GM23338 (cell line): ENCODE results near the gene LRRC73. TPM values are rescaled to one million over a fixed set of nuclear protein-coding genes. Genes with fewer than 3 reads are reported as not detected.

ENCODE experiments used
- ATAC-seq: fragments of 200-7000 bp; cut with Tn5 transposase; 3 replicates; pipeline ENCODE4 v1.9.1; 2020
- DNase-seq: peaks from one replicate; pipeline ENCODE4 v3.0.0-alpha.2; 2015; ENCODE audit warnings: low spot score
- H2AFZ ChIP-seq: fragments of 200-600 bp; sonication (generic); 2 replicates; pipeline ENCODE4 v1.8.0; 2016; ENCODE audit warnings: antibody characterized with exemption, mild to moderate bottlenecking, moderate library complexity
- H3F3A ChIP-seq: fragments of 200-600 bp; sonication (generic); replicated peaks from 2 replicates; pipeline ENCODE4 v1.8.0; 2017; ENCODE audit warnings: antibody characterized with exemption, mixed run types, low read depth
- H3K27ac ChIP-seq: fragments of 200-600 bp; sonication (generic); 2 replicates; pipeline ENCODE4 v1.6.1; 2016; ENCODE audit warnings: low read depth
- H3K27me3 ChIP-seq: fragments of 200-600 bp; sonication (generic); 2 replicates; pipeline ENCODE4 v1.8.0; 2016; ENCODE audit warnings: mild to moderate bottlenecking, mixed run types, moderate library complexity; ENCODE audit not compliant: insufficient read depth
- H3K36me3 ChIP-seq: fragments of 200-600 bp; sonication (generic); 2 replicates; pipeline ENCODE4 v1.8.0; 2016; ENCODE audit warnings: mild to moderate bottlenecking; ENCODE audit not compliant: insufficient read depth
- H3K4me1 ChIP-seq: fragments of 200-600 bp; sonication (generic); 2 replicates; pipeline ENCODE4 v1.8.0; 2016; ENCODE audit warnings: mild to moderate bottlenecking, moderate library complexity; ENCODE audit not compliant: insufficient read depth
- H3K4me2 ChIP-seq: fragments of 200-600 bp; sonication (generic); 2 replicates; pipeline ENCODE4 v1.7.1; 2017; ENCODE audit warnings: mixed run types
- H3K4me3 ChIP-seq: fragments of 200-600 bp; sonication (generic); 2 replicates; pipeline ENCODE4 v1.6.1; 2016; ENCODE audit warnings: mixed run types
- H3K79me2 ChIP-seq: fragments of 200-600 bp; sonication (generic); replicated peaks from 2 replicates; pipeline ENCODE4 v1.8.0; 2017; ENCODE audit warnings: mild to moderate bottlenecking; ENCODE audit not compliant: insufficient read depth
- H3K9me2 ChIP-seq: fragments of 200-600 bp; sonication (generic); 2 replicates; pipeline ENCODE4 v1.8.0; 2017; ENCODE audit not compliant: insufficient read depth
- H4K20me1 ChIP-seq: fragments of 200-600 bp; sonication (generic); replicated peaks from 2 replicates; pipeline ENCODE4 v1.8.0; 2017; ENCODE audit warnings: mild to moderate bottlenecking; ENCODE audit not compliant: insufficient read depth
- H3K27ac Mint-ChIP-seq: 2 replicates; pipeline ENCODE4 v1.8.0; 2020; ENCODE audit warnings: inconsistent platforms, mild to moderate bottlenecking, moderate library complexity, mixed read lengths
- H3K27me3 Mint-ChIP-seq: 3 replicates; pipeline ENCODE4 v1.8.0; 2022; ENCODE audit warnings: low read depth, mild to moderate bottlenecking, moderate library complexity, mixed read lengths, inconsistent platforms; ENCODE audit not compliant: insufficient read depth, poor library complexity
- H3K36me3 Mint-ChIP-seq: 3 replicates; pipeline ENCODE4 v1.8.0; 2021; ENCODE audit warnings: low read depth, mild to moderate bottlenecking, inconsistent platforms, moderate library complexity, mixed read lengths
- H3K4me1 Mint-ChIP-seq: 3 replicates; pipeline ENCODE4 v1.8.0; 2020; ENCODE audit warnings: mild to moderate bottlenecking, inconsistent platforms, mixed read lengths
- H3K4me3 Mint-ChIP-seq: 3 replicates; pipeline ENCODE4 v1.8.0; 2021; ENCODE audit warnings: moderate library complexity, mild to moderate bottlenecking, inconsistent platforms, mixed read lengths
- H3K9me3 Mint-ChIP-seq: 3 replicates; pipeline ENCODE4 v1.8.0; 2020; ENCODE audit warnings: moderate library complexity, mild to moderate bottlenecking, inconsistent platforms, mixed read lengths
- EZH2 ChIP-seq: fragments of 200-600 bp; sonication (generic); IDR thresholded peaks from one replicate; pipeline ENCODE4 v1.8.0; 2017; ENCODE audit warnings: antibody characterized with exemption, mild to moderate bottlenecking, low read depth; ENCODE audit not compliant: unreplicated experiment
- EZH2phosphoT487 ChIP-seq: fragments of 200-600 bp; sonication (generic); IDR thresholded peaks from one replicate; pipeline ENCODE4 v1.8.1; 2018; ENCODE audit warnings: antibody characterized with exemption; ENCODE audit not compliant: unreplicated experiment
- NANOG ChIP-seq: IDR thresholded peaks from 2 replicates; pipeline ENCODE4 v1.6.1; 2016; ENCODE audit warnings: antibody characterized with exemption, borderline replicate concordance
- POLR2AphosphoS5 ChIP-seq: IDR thresholded peaks from 2 replicates; pipeline ENCODE4 v1.6.1; 2016; ENCODE audit warnings: antibody characterized with exemption, low read depth
- REST ChIP-seq: IDR thresholded peaks from one replicate; pipeline ENCODE4 v1.6.1; 2018; ENCODE audit warnings: antibody characterized with exemption; ENCODE audit not compliant: unreplicated experiment
- STAT1 ChIP-seq: IDR thresholded peaks from one replicate; pipeline ENCODE4 v1.6.1; 2016; ENCODE audit warnings: antibody characterized with exemption; ENCODE audit not compliant: unreplicated experiment
- ZNF114 ChIP-seq: fragments of 250-450 bp; sonication (Bioruptor Pico); IDR thresholded peaks from 2 replicates; pipeline ENCODE4 v1.5.0; 2020; ENCODE audit warnings: mild to moderate bottlenecking, moderate library complexity
- ZNF331 ChIP-seq: fragments of 250-450 bp; sonication (Bioruptor Pico); IDR thresholded peaks from 2 replicates; pipeline ENCODE4 v1.5.0; 2020; ENCODE audit warnings: low read depth, mild to moderate bottlenecking, moderate library complexity
- ZNF462 ChIP-seq: fragments of 250-450 bp; sonication (Bioruptor Pico); IDR thresholded peaks from 2 replicates; pipeline ENCODE4 v1.5.0; 2020; ENCODE audit warnings: mild to moderate bottlenecking, moderate library complexity
- polyA plus RNA-seq: library from polyadenylated mRNA; unstranded; fragments of >200 nt; fragmentation: Nextera tagmentation; extraction: Ambion mirVana; gene quantifications from 2 replicates; pipeline ENCODE4 v1.2.1, GENCODE V29; 2016
- total RNA-seq: library from RNA; depleted of rRNA; stranded (reverse); fragments of >200 nt; shearing (Covaris generic); gene quantifications from 2 replicates; pipeline ENCODE4 v1.2.3, GENCODE V29; 2014
- TF ChIP-seq, protein P1 (sequence below), 2 experiments: fragments of 200-600 bp in 1 of 2; sonication (generic) in 1 of 2; conservative IDR thresholded peaks; 2 replicates each; pipeline versions ENCODE4 v1.5.1 to v1.6.1; 2016 to 2017; ENCODE audit warnings: antibody characterized with exemption in 2 of 2, low read depth in 2 of 2, mild to moderate bottlenecking in 2 of 2, moderate library complexity in 1 of 2

LRRC73 gene
- total and polyA plus RNA-seq, 2 experiments from 2014 or later = 0.26 to 0.59 TPM

- TF ChIP-seq REST = no peak
- no peak for TF ChIP-seq ZNF114
- TF ChIP-seq NANOG = no peak
- TF ChIP-seq, protein P1, sequence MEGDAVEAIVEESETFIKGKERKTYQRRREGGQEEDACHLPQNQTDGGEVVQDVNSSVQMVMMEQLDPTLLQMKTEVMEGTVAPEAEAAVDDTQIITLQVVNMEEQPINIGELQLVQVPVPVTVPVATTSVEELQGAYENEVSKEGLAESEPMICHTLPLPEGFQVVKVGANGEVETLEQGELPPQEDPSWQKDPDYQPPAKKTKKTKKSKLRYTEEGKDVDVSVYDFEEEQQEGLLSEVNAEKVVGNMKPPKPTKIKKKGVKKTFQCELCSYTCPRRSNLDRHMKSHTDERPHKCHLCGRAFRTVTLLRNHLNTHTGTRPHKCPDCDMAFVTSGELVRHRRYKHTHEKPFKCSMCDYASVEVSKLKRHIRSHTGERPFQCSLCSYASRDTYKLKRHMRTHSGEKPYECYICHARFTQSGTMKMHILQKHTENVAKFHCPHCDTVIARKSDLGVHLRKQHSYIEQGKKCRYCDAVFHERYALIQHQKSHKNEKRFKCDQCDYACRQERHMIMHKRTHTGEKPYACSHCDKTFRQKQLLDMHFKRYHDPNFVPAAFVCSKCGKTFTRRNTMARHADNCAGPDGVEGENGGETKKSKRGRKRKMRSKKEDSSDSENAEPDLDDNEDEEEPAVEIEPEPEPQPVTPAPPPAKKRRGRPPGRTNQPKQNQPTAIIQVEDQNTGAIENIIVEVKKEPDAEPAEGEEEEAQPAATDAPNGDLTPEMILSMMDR (conservative IDR thresholded peaks at IDR 0.05; ENCODE audit: low read depth in 2 of 2) = no peak
- TF ChIP-seq STAT1 = no peak
- TF ChIP-seq ZNF331 (CRISPR knock-in tag) = no peak
- TF ChIP-seq EZH2 = no peak
- no peak for TF ChIP-seq POLR2AphosphoS5
- TF ChIP-seq EZH2phosphoT487 = no peak
These were observed 16.9 kb downstream of the LRRC73 start (continued) for GRCh38 chr6:43493230-43493629.

- H3K4me3 Mint-ChIP-seq = no peak overlapping the region
- TF ChIP-seq, protein P1 (conservative IDR thresholded peaks at IDR 0.05; ENCODE audit: low read depth in 2 of 2) = no peak
- TF ChIP-seq EZH2phosphoT487 (no peak), ZNF462 (no peak), POLR2AphosphoS5 (no peak)
These were observed 17.5 kb downstream of the LRRC73 start for GRCh38 chr6:43492673-43493072.

More at GRCh38 chr6:43492673-43493072, 17.5 kb downstream of the LRRC73 start:
- peaks cover 50% of the 10 kb centered on the region for H3K79me2 ChIP-seq
- ATAC-seq = peak; percentile 13; the same call in 2 of the 3 replicates
- H2AFZ ChIP-seq = no peak overlapping the region
- peaks cover 16% of the 10 kb centered on the region for H3K4me1 ChIP-seq
- no peak for DNase-seq
- H3K27me3 ChIP-seq = no peaks in the 10 kb centered on the region
- H4K20me1 ChIP-seq = peaks cover 22% of the 10 kb centered on the region
- no peaks in the 10 kb centered on the region for H3K9me2 ChIP-seq
- Mint-ChIP-seq H3K27ac (peak overlapping the region; percentile 74; the same call in 1 of the 2 replicates), H3K27me3 (peaks cover 10% of the 10 kb centered on the region), H3K9me3 (no peaks in the 10 kb centered on the region), H3K36me3 (peaks cover 4% of the 10 kb centered on the region; the same call in 2 of the 3 replicates), H3K4me1 (peaks cover 39% of the 10 kb centered on the region)
- no peak overlapping the region for H3K4me3 ChIP-seq
- no peaks in the 10 kb centered on the region for H3F3A ChIP-seq
- 0 out of 2 replicates have a peak overlapping the region, but pooled peaks have one; percentile 12 for H3K4me2 ChIP-seq
- H3K36me3 ChIP-seq = no peaks in the 10 kb centered on the region
- no peak overlapping the region for H3K27ac ChIP-seq
